HG02623 (cell line): Measurements from ENCODE around the gene GRM5.

Experiments
- ATAC-seq: cut with Tn5 transposase; IDR thresholded peaks from one replicate; pipeline ENCODE4 v1.9.1; 2021; ENCODE audit warnings: moderate library complexity; ENCODE audit not compliant: unreplicated experiment

The GRM5 gene

DNA sequence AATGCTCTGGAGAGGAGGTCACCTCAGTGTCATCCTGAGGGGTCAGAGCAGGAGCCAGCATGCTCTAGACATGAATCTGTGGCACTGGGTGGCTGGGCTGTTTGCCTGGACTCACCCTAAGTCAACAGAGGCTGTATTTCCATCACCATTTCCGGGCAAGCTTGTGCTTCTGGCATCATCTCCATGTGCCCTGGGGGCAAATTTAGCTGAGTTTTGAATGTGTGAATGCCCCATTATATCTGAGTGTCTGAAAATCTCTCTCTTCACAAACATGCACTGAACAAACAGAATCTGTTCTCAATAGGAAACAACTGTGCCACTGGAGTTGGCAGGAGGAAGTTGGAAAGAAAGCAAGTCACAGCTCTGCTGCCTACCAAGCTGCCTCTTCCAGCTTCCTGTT, 356.2 kb downstream of the GRM5 start:
- no peak for ATAC-seq

DNA sequence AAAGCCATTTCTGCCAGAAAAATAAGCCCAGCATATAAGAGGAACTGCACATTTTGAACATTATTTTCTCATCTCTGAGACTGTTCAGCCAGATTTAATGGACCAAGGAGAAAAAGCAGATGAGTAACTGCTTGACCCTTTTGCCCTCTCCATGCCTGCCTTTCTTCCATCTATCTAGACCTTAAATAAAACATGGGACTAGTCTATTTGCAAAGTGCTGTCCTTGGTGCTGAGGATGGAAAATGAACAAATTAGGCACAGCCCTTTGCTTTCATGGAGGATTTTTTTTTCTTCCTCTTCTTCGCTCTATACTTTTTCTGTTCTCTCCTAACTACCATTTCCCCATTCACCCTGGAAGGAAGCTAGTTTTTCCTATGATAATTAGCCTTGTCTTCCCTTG, 361.3 kb downstream of the GRM5 start:
- ATAC-seq = no peak

DNA sequence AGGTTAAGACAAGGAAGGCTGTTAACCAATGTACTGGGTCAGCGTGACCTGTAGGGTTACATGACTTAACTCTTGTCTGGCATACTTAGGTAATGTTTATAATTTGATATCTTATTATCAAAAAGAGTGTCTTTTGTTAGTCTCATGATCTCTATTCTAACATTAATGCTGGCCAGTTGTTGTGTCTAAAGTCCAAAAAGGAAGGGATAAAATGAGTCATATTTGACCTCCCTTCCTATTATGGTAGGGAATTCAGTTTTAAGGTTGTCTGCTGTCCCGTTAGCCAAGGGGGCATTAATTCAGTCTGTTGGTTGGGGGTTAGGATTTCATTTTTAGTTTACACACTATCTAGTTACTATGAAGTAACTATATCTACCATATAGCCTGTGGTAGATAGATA, 364.0 kb downstream of the GRM5 start:
- ATAC-seq = no peak

DNA sequence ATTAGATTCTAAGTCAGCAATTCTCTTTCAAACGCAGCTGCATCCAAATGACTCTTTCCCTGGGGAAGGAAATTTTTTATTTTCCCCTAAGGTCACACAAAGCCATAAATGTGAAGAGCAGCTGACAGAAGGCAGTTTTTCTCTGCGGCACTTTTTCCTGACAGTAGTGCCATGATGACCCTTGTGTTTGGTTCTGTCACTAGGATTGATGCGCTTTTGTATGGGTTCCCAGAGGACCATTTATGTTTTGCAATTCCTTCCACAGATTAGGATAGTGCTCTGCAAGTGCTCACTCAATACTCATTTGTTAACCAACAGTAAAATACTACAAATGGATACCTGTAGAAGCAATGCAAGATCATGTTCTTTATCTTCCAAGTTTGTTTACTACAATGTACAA, 368.6 kb downstream of the GRM5 start:
- ATAC-seq = no peak

DNA sequence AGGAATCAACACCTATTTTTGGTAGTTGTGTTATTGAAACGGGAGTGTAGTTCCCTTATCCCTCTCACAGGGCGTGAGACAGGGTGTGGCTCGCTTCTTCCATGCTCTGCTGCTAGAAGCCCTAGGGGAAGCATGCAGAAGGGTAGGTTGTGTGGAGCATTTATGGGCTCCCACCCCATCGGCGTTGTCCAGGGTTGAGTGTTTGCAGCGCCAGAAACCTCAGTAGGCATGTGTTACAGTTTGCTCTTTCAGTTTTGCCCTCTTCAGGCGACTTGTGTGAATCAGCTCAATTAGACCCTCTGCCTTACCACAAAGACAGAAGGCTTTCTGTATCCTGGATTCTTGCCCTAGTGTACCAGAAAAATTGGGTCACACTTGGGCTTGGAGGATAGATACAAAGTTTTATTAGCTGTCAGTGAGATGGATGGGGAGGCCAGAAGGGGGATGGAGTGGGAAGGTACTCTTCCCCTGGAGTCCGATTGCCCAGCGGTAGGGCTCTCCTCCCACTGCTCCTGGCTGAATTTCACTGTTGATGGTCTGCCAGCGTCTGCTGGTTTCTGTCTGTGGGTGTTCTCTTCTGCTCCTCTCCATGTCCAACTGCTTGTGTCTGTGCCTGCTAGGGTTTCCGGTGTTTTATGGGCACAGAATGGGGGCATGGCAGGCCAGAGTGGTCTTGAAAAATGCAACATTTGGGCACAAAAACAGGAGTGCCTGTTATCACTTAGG, 369.9 kb downstream of the GRM5 start:
- ATAC-seq = no peak

DNA sequence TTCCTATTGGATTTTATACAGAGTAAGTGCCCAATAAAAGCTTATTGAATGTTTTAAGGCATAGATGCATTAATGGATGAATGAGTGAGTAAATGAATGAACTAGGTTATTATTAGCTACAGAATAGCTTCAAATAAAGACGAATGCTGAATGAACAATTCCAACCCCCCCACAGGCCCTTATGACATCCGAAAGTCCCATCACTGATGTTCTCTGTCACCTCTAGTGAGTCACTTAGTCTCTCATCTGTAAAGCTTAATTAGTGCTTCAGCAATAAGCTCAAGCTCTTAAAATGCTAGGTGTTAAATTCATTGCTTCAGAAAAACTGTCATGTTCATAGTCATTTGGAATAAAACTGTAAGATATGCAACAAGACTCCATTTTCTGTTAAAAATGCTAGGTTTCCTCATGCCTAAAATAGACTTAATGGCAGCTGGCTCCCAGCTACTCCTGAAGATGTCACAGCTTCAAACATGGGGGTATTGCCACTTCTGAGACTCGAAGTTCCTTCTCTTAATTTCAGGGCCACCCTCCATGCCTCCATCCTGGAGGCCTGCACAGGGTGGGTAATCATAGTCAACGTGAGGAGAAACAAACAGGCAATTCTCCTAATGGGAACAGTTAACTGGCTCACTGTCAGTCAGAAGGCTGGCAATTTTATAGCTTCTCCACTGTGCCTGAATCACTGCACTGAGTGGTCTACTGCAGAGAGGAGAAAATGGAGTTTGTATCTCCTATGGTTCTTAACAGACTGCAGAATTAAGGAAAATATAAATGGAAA, 373.3 kb downstream of the GRM5 start:
- ATAC-seq = no peak

DNA sequence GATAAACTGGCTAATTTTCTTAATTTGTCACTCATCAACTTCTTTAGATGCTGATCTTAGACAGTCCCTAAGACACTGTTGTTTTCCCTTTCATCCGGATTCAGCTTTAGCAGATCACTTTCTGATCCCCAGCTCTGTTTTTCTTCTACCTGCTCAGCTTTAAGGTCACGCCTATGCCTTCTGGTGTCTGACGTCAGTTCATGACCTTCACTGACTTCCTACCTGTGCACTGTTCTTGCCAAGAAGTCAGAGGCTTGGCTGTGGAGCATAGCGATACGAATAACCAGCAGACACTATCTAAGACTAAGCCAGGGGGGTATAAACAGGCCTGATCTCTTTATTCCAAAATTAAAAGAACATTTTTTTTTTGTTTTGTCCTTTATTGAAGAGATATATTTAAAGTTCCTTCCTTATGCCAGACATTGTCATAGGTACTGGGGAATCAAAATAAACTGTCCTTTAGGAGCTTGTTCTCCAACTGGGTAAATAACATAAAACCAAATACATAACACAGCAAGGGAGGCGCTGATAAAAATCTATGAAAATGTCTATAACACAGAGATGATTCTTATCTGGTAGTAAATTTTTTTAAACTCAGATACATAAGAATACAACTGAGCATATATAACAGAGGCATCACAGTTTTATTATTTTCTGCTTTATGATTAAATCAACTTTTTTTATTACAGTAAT, 376.1 kb downstream of the GRM5 start:
- ATAC-seq = no peak

DNA sequence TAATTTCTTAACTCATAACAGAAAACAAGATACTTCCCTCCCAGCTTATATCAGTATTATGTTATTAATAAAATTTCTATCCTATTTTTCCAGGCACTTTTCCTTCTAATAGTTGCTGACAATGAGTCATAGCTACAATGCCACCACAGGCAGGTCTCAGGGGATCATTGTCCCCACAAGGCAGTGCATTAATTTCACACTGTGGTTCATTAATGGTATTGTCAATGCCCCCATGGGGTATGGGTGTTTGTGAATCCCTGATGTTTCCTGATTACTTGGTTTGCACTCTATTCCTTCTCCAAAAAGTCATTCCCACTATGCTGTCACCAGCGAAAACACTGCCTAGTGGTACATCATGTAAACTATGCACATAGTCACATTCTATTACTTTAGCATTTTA, 382.8 kb downstream of the GRM5 start:
- no peak for ATAC-seq

DNA sequence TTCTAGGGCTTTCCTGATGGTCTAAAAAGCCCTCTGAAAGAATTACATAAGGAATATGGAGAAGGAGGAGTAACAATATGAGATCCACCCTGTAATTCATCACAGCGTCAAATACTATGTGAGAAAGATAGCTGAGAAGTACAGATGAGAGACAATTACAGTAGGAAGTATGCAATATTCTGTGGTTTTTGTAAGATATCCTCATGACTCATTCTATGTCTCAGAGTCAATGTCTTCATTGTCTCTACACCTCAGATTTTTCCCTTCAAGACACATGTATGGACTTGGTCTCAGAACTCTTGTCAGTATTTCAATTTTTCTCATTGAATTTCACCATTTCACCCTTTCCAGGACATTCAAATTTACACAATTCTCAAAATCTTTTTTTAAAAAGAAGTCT, 385.0 kb downstream of the GRM5 start:
- no peak for ATAC-seq

DNA sequence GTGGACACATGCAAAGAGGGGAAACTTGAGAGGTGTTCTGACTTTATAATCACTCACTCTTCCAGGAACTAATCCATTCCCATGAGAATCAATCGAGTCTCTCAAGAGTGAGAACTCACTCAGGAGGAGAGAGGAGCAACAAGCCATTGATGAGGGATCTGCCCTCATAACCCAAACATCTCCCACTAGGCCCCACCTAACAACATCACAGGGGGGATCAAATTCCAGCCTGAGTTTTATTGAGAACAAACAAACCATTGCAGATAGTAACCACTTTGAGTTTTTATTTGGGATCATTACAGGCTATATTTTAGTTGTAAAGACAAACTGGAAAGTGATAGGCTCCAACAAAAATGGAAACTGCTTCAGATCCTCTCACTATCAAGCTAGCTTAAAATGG, 399.4 kb downstream of the GRM5 start:
- ATAC-seq = no peak

DNA sequence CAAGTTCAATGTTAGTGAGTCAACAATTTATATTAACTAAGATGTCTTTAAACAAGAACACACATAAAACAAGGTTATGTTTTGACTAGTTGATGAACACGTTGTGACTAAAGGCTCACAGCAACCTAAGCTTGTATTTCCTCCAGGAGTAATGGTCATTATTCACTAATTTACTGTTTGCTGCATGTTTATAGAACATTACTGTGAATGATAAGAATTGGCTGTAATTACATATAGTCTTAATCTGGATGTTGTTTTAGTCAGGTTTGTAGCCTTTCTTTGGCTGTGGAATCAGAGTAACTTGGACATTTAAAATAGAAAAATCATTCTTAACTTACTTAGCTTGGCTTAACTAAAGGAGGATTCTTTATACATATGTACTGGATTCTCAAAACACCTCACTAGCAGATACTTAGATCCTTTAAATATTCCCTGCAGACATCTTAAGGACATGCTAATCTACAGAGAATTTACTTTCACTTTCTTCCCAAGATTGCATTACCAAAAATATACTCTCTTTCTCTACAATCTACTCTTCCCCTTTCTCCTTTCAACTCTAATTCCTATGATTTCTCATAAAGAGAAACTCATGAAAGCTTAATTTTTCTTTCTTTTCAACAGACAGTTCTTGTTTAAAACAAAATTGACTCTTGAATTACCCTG, 408.6 kb downstream of the GRM5 start:
- ATAC-seq = no peak

DNA sequence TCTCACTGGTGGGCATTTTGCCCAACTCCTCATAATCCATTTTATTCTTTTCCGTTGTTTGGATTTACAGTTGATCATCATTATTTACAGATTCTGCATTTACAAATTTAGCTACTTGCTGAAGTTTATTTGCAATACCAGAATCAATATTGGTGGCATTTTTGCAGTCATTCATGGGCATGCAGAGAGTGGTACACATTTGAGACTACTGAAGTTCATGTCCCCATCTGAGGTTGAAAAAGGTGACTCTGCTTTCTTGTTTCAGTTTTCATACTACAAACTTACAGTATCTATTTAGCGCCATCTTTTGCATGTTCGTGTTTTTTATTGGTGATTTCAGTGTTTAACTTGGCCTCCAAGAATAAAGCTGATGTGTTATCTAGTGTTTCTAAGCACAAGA, 409.5 kb downstream of the GRM5 start:
- no peak for ATAC-seq

DNA sequence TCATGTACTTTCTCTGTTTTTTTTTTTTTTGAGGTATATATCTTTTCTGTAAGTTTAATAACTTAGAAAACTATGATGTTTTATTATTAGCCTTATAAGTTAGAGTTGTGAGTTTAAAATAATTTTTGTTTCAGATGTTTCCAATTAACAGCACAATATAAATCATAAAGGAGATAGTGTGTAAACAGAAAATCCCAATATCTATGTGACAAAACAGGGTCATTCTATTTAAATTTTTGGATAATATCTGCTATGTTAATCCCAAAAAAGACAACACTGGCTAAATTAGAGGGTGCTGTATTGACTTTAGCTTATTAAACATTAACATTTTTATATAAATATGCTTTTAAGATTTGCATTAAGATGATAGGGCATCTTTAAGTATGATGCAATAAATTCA, 410.1 kb downstream of the GRM5 start:
- no peak for ATAC-seq

DNA sequence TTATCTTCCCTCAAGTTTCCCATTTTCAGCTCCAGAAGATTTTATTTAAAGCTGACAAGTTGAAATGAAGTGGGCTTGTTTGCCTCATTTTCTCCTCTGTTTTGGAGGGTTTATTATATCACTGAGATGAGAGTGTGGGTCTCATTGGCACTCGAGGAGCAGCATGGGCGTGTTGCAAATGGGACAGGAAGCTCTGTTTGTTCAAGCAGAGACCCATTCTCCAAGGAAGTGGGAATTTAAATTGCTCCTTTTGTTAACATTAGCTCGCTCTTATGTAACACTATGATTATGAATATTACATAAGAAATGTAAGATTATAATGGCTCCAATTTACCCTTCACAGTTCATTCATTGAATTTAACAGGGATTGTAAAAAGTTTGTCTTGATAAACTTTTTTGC, 410.6 kb downstream of the GRM5 start:
- ATAC-seq = no peak

DNA sequence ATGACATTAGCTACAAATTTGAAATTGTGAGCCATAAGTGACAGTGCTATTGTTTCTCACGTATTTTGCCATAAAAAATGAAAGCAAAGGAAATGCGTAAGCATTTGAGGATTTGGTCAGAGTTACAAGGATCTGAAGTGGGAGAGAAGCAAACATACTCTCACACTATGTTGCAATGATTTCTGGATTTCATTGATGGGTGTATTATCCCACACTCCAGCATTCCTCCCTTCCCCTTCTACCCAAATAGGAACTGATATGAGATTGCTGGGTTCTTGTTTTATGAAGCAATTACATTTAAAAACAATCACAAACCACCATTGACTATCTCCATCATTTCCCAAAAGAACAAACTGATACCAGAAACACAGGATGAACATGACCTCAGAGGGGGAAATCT, 414.2 kb downstream of the GRM5 start:
- ATAC-seq = no peak

DNA sequence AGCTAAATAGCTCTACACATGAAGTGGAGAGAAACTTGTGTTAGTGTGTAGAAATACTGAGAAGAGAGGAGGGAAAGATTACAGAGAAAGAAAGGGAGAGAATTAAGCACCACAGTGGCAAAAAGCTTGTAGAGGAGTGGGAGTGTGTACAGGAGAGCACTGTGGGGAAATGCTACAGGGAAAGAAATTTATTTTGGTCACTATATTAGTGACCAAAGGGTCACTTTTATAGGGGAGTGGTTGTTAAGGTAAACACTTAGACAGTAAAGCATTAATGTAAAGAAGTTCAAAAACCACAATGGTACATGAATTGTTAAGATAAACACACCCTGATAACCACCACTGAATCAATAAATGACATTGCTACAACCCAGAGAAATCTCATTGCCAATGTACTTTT, 421.1 kb downstream of the GRM5 start:
- ATAC-seq = no peak

DNA sequence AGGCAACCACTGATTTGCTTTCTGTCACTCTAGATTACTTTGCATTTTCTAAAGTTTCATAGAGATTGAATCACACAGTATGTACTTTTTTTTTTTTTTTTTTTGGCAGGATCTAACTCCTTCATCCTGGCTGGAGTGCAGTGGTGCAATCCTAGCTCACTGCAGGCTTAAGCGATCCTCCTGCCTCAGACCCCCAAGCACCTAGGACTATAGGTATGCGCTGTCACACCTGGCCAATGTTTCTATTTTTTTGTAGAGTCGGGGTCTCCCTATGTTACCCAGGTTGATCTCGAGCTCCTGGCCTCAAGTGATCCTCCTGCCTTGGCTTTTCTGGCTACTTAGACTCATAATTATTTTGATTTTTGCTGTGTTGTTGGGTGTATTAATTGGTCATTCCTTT, 433.6 kb downstream of the GRM5 start:
- no peak for ATAC-seq

DNA sequence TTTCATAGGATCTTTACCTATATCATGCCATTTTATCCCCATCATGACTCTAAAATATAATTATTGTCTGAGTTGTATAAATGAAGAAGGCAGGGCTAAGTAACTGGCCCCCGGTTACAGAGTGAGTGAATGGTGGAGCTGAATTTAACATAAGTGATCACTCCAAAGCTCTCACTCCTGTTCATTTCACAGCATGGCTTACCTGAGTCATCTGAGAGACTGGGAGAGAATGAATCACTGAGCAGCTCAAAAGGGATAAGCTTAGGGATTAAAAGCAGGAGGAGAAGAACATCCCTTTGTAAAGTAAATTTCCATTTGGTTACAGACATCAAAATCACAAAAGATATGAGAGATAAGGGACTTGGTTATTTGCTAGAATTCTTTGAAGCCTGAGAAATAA, 434.3 kb downstream of the GRM5 start:
- no peak for ATAC-seq

DNA sequence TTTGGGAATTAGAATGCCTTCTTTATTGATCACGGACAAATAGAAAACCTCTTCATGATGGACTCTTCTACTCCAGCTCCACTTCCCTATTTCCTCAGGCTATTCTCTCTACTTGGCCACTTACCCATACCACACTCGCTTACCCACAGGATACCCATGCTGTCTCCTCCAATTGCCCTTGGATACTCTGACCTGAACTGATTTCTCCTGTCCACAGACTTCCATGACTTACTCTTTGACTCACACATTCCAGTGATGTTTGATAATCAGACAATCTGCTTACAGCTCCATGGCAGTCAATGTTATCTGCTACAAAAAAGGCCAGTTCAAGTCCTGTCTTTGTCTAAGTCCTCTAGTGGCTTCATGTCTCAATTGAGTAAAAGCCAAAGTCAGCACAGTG, 436.3 kb downstream of the GRM5 start:
- ATAC-seq = no peak

DNA sequence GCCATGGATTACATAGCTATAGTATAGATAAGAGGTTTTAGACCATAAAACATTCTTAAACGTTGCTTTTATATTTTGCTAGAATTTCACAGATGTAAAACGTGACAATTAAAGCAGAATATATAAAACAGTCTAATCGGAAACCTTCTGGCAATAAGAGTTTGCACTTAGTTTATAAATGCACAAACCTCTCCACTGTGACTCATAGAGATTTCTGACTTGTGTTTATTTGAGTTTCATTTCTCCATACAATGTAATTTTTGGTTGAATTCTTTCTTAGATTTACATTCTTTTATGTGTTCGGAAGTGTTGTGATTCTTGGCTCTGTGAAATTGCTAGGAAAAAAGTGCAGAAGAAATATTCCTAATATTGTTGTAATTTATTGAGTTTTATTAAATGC, 439.6 kb downstream of the GRM5 start:
- no peak for ATAC-seq

DNA sequence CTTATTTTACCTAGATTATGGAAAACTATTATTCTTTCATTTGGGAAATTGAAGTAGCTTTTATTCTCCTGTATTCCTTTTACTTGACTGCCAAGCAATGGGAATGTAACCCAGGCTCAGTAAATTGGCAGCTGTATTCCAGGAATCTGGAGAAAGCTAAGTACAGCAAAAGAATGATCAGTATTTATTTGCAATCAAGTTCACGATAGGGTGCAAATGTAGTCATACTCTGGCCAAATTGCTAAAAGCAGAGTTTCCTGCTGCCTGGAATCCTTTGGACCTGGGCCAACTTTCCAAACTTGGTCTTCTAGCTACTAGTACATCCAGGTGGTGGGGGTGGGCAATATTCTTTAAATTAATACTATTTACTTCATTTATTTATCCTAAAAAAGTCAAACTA, 442.3 kb downstream of the GRM5 start:
- ATAC-seq = no peak
